ENCODE data around the gene SECISBP2.
A peak's percentile ranks its signal among the peaks of the same experiment; 100 is the strongest.

DNA sequence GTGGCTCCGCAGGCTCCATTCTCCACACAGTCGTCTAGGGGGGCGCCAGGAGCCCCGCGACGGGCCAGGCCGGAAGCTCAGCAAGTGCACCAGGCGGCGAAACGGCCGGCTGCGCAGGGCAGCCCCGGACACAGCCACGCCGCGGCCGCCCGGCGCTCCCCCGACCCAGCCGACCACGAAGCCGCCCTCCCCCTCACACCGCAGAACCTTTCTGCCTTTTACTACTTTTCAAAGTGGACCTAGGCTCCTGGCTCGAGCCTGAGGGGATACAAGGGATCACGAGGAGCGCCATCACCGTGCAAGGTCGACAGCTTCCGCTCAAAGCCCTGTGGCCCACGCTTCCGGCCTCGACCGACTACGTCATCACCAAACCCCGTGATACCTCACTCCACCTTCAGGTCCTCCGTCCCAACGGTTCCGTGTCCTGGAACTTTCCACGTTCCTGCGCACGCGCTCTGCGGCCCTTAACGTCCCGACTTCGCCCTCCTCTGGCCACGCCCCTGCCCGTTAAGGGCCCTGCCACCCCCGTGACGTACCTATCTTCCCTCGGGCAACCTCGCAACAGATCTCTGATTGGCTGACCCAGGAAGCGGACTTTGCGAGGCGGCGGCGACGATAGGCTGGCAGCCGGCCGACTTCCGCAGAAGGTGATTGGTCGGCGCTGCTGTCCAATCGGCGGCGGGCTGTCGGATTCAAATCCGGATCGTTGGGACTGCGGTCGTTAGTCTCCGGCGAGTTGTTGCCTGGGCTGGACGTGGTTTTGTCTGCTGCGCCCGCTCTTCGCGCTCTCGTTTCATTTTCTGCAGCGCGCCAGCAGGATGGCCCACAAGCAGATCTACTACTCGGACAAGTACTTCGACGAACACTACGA is 7.6 kb upstream of the SECISBP2 start, which contains the start of gene CKS2:
- TF ChIP-seq, protein P1, sequence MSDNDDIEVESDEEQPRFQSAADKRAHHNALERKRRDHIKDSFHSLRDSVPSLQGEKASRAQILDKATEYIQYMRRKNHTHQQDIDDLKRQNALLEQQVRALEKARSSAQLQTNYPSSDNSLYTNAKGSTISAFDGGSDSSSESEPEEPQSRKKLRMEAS (IDR thresholded peaks at IDR 0.05) = peak; percentile 80
- TF ChIP-seq, protein P2, sequence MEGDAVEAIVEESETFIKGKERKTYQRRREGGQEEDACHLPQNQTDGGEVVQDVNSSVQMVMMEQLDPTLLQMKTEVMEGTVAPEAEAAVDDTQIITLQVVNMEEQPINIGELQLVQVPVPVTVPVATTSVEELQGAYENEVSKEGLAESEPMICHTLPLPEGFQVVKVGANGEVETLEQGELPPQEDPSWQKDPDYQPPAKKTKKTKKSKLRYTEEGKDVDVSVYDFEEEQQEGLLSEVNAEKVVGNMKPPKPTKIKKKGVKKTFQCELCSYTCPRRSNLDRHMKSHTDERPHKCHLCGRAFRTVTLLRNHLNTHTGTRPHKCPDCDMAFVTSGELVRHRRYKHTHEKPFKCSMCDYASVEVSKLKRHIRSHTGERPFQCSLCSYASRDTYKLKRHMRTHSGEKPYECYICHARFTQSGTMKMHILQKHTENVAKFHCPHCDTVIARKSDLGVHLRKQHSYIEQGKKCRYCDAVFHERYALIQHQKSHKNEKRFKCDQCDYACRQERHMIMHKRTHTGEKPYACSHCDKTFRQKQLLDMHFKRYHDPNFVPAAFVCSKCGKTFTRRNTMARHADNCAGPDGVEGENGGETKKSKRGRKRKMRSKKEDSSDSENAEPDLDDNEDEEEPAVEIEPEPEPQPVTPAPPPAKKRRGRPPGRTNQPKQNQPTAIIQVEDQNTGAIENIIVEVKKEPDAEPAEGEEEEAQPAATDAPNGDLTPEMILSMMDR (IDR thresholded peaks at IDR 0.05; ENCODE audit: low read depth, low read length, missing input control) = no peak
- TF ChIP-seq YY1 (IDR thresholded peaks at IDR 0.05) (peak; percentile 85), TAF1 (conservative IDR thresholded peaks at IDR 0.05) (peak; percentile 92), REST (IDR thresholded peaks at IDR 0.05) (peak; percentile 90), JUND (IDR thresholded peaks at IDR 0.05) (no peak), EGR1 (IDR thresholded peaks at IDR 0.05; ENCODE audit: low read depth in 2 of 2) (peak; percentile 84 to 95), SP1 (IDR thresholded peaks at IDR 0.05) (peak; percentile 98), RXRA (IDR thresholded peaks at IDR 0.05) (peak; percentile 74 to 83), RAD21 (IDR thresholded peaks at IDR 0.05) (no peak), HNF4G (IDR thresholded peaks at IDR 0.05) (no peak)
- TF ChIP-seq, protein P3, sequence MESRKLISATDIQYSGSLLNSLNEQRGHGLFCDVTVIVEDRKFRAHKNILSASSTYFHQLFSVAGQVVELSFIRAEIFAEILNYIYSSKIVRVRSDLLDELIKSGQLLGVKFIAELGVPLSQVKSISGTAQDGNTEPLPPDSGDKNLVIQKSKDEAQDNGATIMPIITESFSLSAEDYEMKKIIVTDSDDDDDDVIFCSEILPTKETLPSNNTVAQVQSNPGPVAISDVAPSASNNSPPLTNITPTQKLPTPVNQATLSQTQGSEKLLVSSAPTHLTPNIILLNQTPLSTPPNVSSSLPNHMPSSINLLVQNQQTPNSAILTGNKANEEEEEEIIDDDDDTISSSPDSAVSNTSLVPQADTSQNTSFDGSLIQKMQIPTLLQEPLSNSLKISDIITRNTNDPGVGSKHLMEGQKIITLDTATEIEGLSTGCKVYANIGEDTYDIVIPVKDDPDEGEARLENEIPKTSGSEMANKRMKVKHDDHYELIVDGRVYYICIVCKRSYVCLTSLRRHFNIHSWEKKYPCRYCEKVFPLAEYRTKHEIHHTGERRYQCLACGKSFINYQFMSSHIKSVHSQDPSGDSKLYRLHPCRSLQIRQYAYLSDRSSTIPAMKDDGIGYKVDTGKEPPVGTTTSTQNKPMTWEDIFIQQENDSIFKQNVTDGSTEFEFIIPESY (IDR thresholded peaks at IDR 0.05) = peak; percentile 84

Data from liver (tissue), 3 donors.